ENCODE measurements around the gene MICAL3.

MICAL3 gene

GRCh38 chr22:17845327-17845726 lies 179.0 kb downstream of the MICAL3 start:
- TF ChIP-seq CTCF (IDR thresholded peaks at IDR 0.05; ENCODE audit: low read depth, low read length, missing control alignments): no peak
- no peak for DNase-seq (ENCODE audit: extremely low read depth, low read depth)

GRCh38 chr22:17844150-17844549 lies 180.2 kb downstream of the MICAL3 start:
- DNase-seq (ENCODE audit: extremely low read depth, low read depth): no peak
- TF ChIP-seq CTCF (IDR thresholded peaks at IDR 0.05; ENCODE audit: low read depth, low read length, missing control alignments): no peak
- no peak overlapping the region for H3K4me3 ChIP-seq (replicated peaks; ENCODE audit: low read depth, low read length)

More at GRCh38 chr22:17845327-17845726, 179.0 kb downstream of the MICAL3 start:
- no peak overlapping the region for H3K4me3 ChIP-seq (replicated peaks; ENCODE audit: low read depth, low read length)

- DNase-seq (ENCODE audit: extremely low read depth, low read depth): no peak
- TF ChIP-seq CTCF (IDR thresholded peaks at IDR 0.05; ENCODE audit: low read depth, low read length, missing control alignments): no peak
- H3K4me3 ChIP-seq (replicated peaks; ENCODE audit: low read depth, low read length): no peak overlapping the region
Measured at GRCh38 chr22:17842386-17842785, 182.0 kb downstream of the MICAL3 start.

GRCh38 chr22:17841836-17842235 lies 182.5 kb downstream of the MICAL3 start:
- H3K4me3 ChIP-seq (replicated peaks; ENCODE audit: low read depth, low read length): no peak overlapping the region
- no peak for TF ChIP-seq CTCF (IDR thresholded peaks at IDR 0.05; ENCODE audit: low read depth, low read length, missing control alignments)
- no peak for DNase-seq (ENCODE audit: extremely low read depth, low read depth)

GRCh38 chr22:17838180-17838865 lies 186.0 kb downstream of the MICAL3 start:
- no peak overlapping the region for H3K4me3 ChIP-seq (replicated peaks; ENCODE audit: low read depth, low read length)
- no peak for TF ChIP-seq CTCF (IDR thresholded peaks at IDR 0.05; ENCODE audit: low read depth, low read length, missing control alignments)
- DNase-seq (ENCODE audit: extremely low read depth, low read depth): no peak

GRCh38 chr22:17836992-17837742 lies 187.2 kb downstream of the MICAL3 start:
- DNase-seq (ENCODE audit: extremely low read depth, low read depth): no peak

More at GRCh38 chr22:17836992-17837742, 187.2 kb downstream of the MICAL3 start:
- H3K4me3 ChIP-seq (replicated peaks; ENCODE audit: low read depth, low read length): no peak overlapping the region
- TF ChIP-seq CTCF (IDR thresholded peaks at IDR 0.05; ENCODE audit: low read depth, low read length, missing control alignments): no peak

All from HFF-Myc (cell line).